GOT3 (cell line): Measurements from ENCODE around the gene TTYH2.
A peak's percentile ranks its signal among the peaks of the same experiment; 100 is the strongest.

ENCODE experiments used
- DNase-seq: peaks from one replicate; lab custom pipeline; 2025; ENCODE audit warnings: mixed read lengths; lab: John Stamatoyannopoulos, UW

Gene TTYH2

GRCh38 chr17:74196541-74197317, 16.6 kb upstream of the TTYH2 start:
- DNase-seq = no peak

GRCh38 chr17:74197801-74198200, 15.6 kb upstream of the TTYH2 start:
- no peak for DNase-seq

GRCh38 chr17:74198694-74199093, 14.7 kb upstream of the TTYH2 start:
- no peak for DNase-seq

GRCh38 chr17:74199306-74200092, 13.9 kb upstream of the TTYH2 start:
- DNase-seq = no peak

GRCh38 chr17:74200112-74200511, 13.3 kb upstream of the TTYH2 start:
- DNase-seq = no peak

- no peak for DNase-seq
These were observed 12.1 kb upstream of the TTYH2 start for GRCh38 chr17:74201250-74201649.

GRCh38 chr17:74201948-74202347, 11.4 kb upstream of the TTYH2 start:
- DNase-seq = no peak

- no peak for DNase-seq
These were observed 10.4 kb upstream of the TTYH2 start for GRCh38 chr17:74202938-74203337.

- peak; percentile 85 for DNase-seq
These were observed 9.7 kb upstream of the TTYH2 start, which contains the start of gene RPL38 for GRCh38 chr17:74203439-74204240. Gene RPL38, plus strand, starts transcription at chr17:74203678. Its CDS starts 278 bp downstream, at chr17:74203956.

- DNase-seq = no peak
These were observed 8.9 kb upstream of the TTYH2 start for GRCh38 chr17:74204474-74204873.

GRCh38 chr17:74205274-74205673, 8.1 kb upstream of the TTYH2 start:
- no peak for DNase-seq

GRCh38 chr17:74206332-74206818, 7.0 kb upstream of the TTYH2 start:
- DNase-seq = no peak

GRCh38 chr17:74210191-74211140, 2.9 kb upstream of the TTYH2 start:
- no peak for DNase-seq

- DNase-seq = no peak
These were observed 2.0 kb upstream of the TTYH2 start for GRCh38 chr17:74211141-74211911.

GRCh38 chr17:74211912-74212208, 1.5 kb upstream of the TTYH2 start:
- no peak for DNase-seq

GRCh38 chr17:74212209-74212912, 1.0 kb upstream of the TTYH2 start:
- no peak for DNase-seq

- DNase-seq = no peak
These were observed 555 bp downstream of the TTYH2 start for GRCh38 chr17:74213861-74214391.

- no peak for DNase-seq
These were observed 1.3 kb downstream of the TTYH2 start for GRCh38 chr17:74214484-74215341.

GRCh38 chr17:74215342-74215727, 2.0 kb downstream of the TTYH2 start:
- DNase-seq = no peak
